Neuronal stem cell (in vitro differentiated cells): ENCODE data around the gene CDH26.

ENCODE experiments used
- DNase-seq: peaks from one replicate; pipeline ENCODE4 v3.0.0-alpha.2; 2013; ENCODE audit warnings: low spot score
- H2AFZ ChIP-seq: one replicate; pipeline ENCODE4 v1.6.1; 2013; ENCODE audit warnings: mild to moderate bottlenecking, low read length, inconsistent platforms
- H2AK5ac ChIP-seq: 2 replicates; pipeline ENCODE4 v1.6.1; 2013; ENCODE audit warnings: low read depth, mild to moderate bottlenecking, inconsistent platforms, low read length, moderate library complexity, mixed read lengths
- H2BK120ac ChIP-seq: 2 replicates; pipeline ENCODE4 v1.6.1; 2013; ENCODE audit warnings: low read depth, mild to moderate bottlenecking, inconsistent platforms, low read length, moderate library complexity, mixed read lengths
- H2BK12ac ChIP-seq: one replicate; pipeline ENCODE4 v1.6.1; 2013; ENCODE audit warnings: low read length, inconsistent platforms
- H2BK15ac ChIP-seq: 2 replicates; pipeline ENCODE4 v1.6.1; 2013; ENCODE audit warnings: mild to moderate bottlenecking, low read length, inconsistent platforms, mixed read lengths
- H2BK5ac ChIP-seq: one replicate; pipeline ENCODE4 v1.6.1; 2013; ENCODE audit warnings: inconsistent platforms, mild to moderate bottlenecking, low read length, moderate library complexity
- H3K14ac ChIP-seq: one replicate; pipeline ENCODE4 v1.6.1; 2013; ENCODE audit warnings: low read length, inconsistent platforms
- H3K18ac ChIP-seq: 2 replicates; pipeline ENCODE4 v1.6.1; 2013; ENCODE audit warnings: low read length, inconsistent platforms
- H3K23ac ChIP-seq: 2 replicates; pipeline ENCODE4 v1.6.1; 2013; ENCODE audit warnings: low read depth, mild to moderate bottlenecking, mixed read lengths, low read length, inconsistent platforms; ENCODE audit not compliant: poor library complexity
- H3K27ac ChIP-seq: replicated peaks from 3 replicates; pipeline ENCODE4 v1.5.1; 2013; ENCODE audit warnings: low read length, inconsistent platforms
- H3K27me3 ChIP-seq, 3 experiments: 2 replicates each; pipeline ENCODE4 v1.6.1; 2013; ENCODE audit warnings: low read length in 3 of 3, mild to moderate bottlenecking in 2 of 3, inconsistent platforms in 1 of 3, low read depth in 1 of 3, mixed read lengths in 1 of 3, moderate library complexity in 1 of 3; ENCODE audit not compliant: control insufficient read depth in 3 of 3, insufficient read depth in 3 of 3
- H3K36me3 ChIP-seq, 2 donors: replicated peaks in 1 of 2; 2 replicates each; pipeline ENCODE4 v1.6.1; 2013; ENCODE audit warnings: low read length in 2 of 2; ENCODE audit not compliant: control insufficient read depth in 2 of 2, insufficient read depth in 2 of 2
- H3K4ac ChIP-seq: 2 replicates; pipeline ENCODE4 v1.6.1; 2013; ENCODE audit warnings: inconsistent platforms, mild to moderate bottlenecking, low read length, moderate library complexity
- H3K4me1 ChIP-seq, 2 donors: 1 replicate in 1 of 2; 2 replicates in 1 of 2; pipeline ENCODE4 v1.6.1; 2013; ENCODE audit warnings: low read length in 2 of 2, low read depth in 1 of 2; ENCODE audit not compliant: control insufficient read depth in 2 of 2, insufficient read depth in 1 of 2
- H3K4me2 ChIP-seq: one replicate; pipeline ENCODE4 v1.6.1; 2013; ENCODE audit warnings: mild to moderate bottlenecking, low read length, inconsistent platforms; ENCODE audit not compliant: insufficient read depth, poor library complexity, severe bottlenecking
- H3K4me3 ChIP-seq, 2 donors: 2 replicates each; pipeline ENCODE4 v1.5.1; 2013; ENCODE audit warnings: low read length in 2 of 2, mild to moderate bottlenecking in 2 of 2, inconsistent platforms in 1 of 2, moderate library complexity in 1 of 2
- H3K79me1 ChIP-seq: one replicate; pipeline ENCODE4 v1.6.1; 2013; ENCODE audit warnings: low read depth, mild to moderate bottlenecking, inconsistent platforms, low read length, moderate library complexity
- H3K9ac ChIP-seq: one replicate; pipeline ENCODE4 v1.6.1; 2013; ENCODE audit warnings: mild to moderate bottlenecking, low read depth, low read length, inconsistent platforms; ENCODE audit not compliant: poor library complexity
- H3K9me3 ChIP-seq, 2 donors: replicated peaks in 1 of 2; 2 replicates each; pipeline versions ENCODE3 to v1.6.1; 2013; ENCODE audit warnings: low read length in 2 of 2, mild to moderate bottlenecking in 2 of 2, inconsistent platforms in 1 of 2, low read depth in 1 of 2, mixed read lengths in 1 of 2, moderate library complexity in 1 of 2; ENCODE audit not compliant: control insufficient read depth in 2 of 2, insufficient read depth in 1 of 2
- H4K8ac ChIP-seq: one replicate; pipeline ENCODE4 v1.6.1; 2013; ENCODE audit warnings: low read depth, mild to moderate bottlenecking, inconsistent platforms, low read length, moderate library complexity
- H4K91ac ChIP-seq: one replicate; pipeline ENCODE4 v1.6.1; 2013; ENCODE audit warnings: low read length, low read depth, mild to moderate bottlenecking, inconsistent platforms; ENCODE audit not compliant: poor library complexity
- WGBS, 2 donors: extraction: QIAGEN DNeasy Blood & Tissue Kit; methylation state at CpG; one replicate each; pipeline ENCODE4 v1.1.7; 2013; ENCODE audit warnings: missing lambda C conversion rate in 2 of 2, mixed read lengths in 1 of 2; ENCODE audit not compliant: insufficient read length in 2 of 2, insufficient replicate concordance in 1 of 2; ENCODE audit errors: extremely low coverage in 2 of 2; 5-methylcytosine and 5-hydroxymethylcytosine counted together

The CDH26 gene

DNA sequence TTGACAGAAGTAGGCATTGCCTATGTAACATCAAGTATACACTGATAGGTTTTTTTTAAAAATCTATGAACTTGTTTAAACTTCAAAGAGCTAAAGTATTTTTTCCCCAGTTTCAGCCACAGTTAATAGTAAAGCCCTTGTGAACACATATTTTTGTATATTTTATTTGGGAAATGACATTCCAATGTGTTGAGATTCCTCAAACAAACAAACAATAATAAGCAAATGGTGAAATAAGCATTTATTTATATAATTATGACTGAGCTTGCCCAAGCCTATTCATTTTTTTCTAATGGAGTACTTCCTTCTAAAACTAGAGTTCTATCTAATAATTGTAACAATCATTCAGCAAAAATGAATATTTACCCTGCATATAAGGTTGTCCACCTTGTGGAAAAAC is 37.3 kb upstream of the CDH26 start:
- no peak overlapping the region for H3K4ac ChIP-seq
- H2BK15ac ChIP-seq: no peak overlapping the region
- H3K4me1 ChIP-seq: no peaks in the 10 kb centered on the region
- H3K9ac ChIP-seq: no peak overlapping the region
- H3K27me3 ChIP-seq: no peaks in the 10 kb centered on the region
- no peak overlapping the region for H3K4me2 ChIP-seq
- no peak overlapping the region for H2AFZ ChIP-seq
- H3K4me3 ChIP-seq: no peak overlapping the region
- H3K79me1 ChIP-seq: no peaks in the 10 kb centered on the region
- H2AK5ac ChIP-seq: no peak overlapping the region
- H2BK12ac ChIP-seq: no peak overlapping the region
- no peak overlapping the region for H3K27ac ChIP-seq
- H2BK5ac ChIP-seq: no peak overlapping the region
- H3K18ac ChIP-seq: no peak overlapping the region
- no peak overlapping the region for H3K14ac ChIP-seq
- DNase-seq: no peak
- H3K36me3 ChIP-seq: no peaks in the 10 kb centered on the region
- H4K91ac ChIP-seq: no peak overlapping the region
- H3K9me3 ChIP-seq: no peaks in the 10 kb centered on the region
- no peak overlapping the region for H4K8ac ChIP-seq
- H3K23ac ChIP-seq: no peak overlapping the region
- no peak overlapping the region for H2BK120ac ChIP-seq

DNA sequence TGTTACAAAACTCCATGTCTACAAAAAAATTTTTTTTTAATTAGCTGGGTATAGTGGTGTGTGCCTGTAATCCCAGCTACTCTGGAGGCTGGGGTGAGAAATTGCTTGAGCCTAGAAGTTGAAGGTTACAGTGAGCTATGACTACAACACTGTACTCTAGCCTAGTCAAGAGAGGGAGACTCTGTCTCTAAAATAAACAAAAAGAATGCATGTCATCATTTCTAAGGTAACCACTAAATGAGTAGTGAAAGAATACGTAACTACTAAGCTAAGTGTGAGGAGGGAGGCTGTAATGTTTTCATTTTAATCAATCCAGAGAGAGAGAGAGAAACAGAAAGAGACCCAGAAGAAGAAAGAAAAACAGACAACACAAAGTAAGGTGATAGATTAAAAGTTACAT is 34.7 kb upstream of the CDH26 start:
- no peak overlapping the region for H2BK12ac ChIP-seq
- H3K4me2 ChIP-seq: no peak overlapping the region
- peaks cover 0 to 2% (median 0%) of the 10 kb centered on the region in 3 experiments for H3K27me3 ChIP-seq
- no CpG with 5 or more reads among the region's 1 CpG for WGBS, 2 donors
- H4K8ac ChIP-seq: no peak overlapping the region
- no peaks in the 10 kb centered on the region for H3K79me1 ChIP-seq
- H4K91ac ChIP-seq: no peak overlapping the region
- no peak overlapping the region for H2BK5ac ChIP-seq
- no peak overlapping the region for H3K14ac ChIP-seq
- no peak overlapping the region for H2BK15ac ChIP-seq
- H2AFZ ChIP-seq: no peak overlapping the region
- H3K27ac ChIP-seq: no peak overlapping the region
- no peak overlapping the region for H2AK5ac ChIP-seq
- H3K18ac ChIP-seq: no peak overlapping the region
- H3K9ac ChIP-seq: no peak overlapping the region
- no peaks in the 10 kb centered on the region for H3K9me3 ChIP-seq
- no peaks in the 10 kb centered on the region for H3K36me3 ChIP-seq
- no peak overlapping the region for H3K4me3 ChIP-seq
- H3K23ac ChIP-seq: no peak overlapping the region
- no peak for DNase-seq
- no peak overlapping the region for H3K4ac ChIP-seq
- no peak overlapping the region for H2BK120ac ChIP-seq
- no peaks in the 10 kb centered on the region for H3K4me1 ChIP-seq

DNA sequence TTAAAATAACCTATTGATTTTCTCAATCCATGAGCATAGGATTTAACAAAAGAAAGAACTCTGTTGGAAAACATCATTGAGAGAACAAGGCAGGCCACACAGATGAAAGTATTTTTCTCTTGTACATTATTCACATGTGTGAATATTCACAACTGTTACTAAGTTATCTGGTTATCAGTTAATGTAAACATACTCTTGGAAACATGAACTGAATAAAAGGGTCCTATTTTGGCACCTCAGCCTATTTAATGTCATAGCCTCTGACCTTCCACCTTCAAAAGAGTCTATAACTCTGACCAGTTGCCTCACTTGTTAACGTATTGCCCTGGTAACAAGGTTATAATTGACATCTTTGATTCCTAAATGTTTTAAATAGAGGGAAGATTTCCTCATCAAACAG is 32.9 kb upstream of the CDH26 start:
- Histone ChIP-seq H3K4ac (no peak overlapping the region), H2BK120ac (no peak overlapping the region), H2BK15ac (no peak overlapping the region), H3K18ac (no peak overlapping the region), H3K9ac (no peak overlapping the region), H2BK5ac (no peak overlapping the region), H3K4me3 (no peak overlapping the region), H3K4me2 (no peak overlapping the region), H3K4me1 (no peaks in the 10 kb centered on the region), H3K9me3 (no peaks in the 10 kb centered on the region), H4K8ac (no peak overlapping the region), H3K27ac (no peak overlapping the region), H2AFZ (no peak overlapping the region), H2AK5ac (no peak overlapping the region), H3K36me3 (no peaks in the 10 kb centered on the region), H4K91ac (no peak overlapping the region), H3K79me1 (no peaks in the 10 kb centered on the region), H3K27me3 (peaks cover 0 to 2% (median 0%) of the 10 kb centered on the region in 3 experiments), H3K14ac (no peak overlapping the region), H3K23ac (no peak overlapping the region), H2BK12ac (no peak overlapping the region)
- whole genome bisulfite sequencing, 2 donors: no CpG with 5 or more reads among the region's 1 CpG
- no peak for DNase-seq

DNA sequence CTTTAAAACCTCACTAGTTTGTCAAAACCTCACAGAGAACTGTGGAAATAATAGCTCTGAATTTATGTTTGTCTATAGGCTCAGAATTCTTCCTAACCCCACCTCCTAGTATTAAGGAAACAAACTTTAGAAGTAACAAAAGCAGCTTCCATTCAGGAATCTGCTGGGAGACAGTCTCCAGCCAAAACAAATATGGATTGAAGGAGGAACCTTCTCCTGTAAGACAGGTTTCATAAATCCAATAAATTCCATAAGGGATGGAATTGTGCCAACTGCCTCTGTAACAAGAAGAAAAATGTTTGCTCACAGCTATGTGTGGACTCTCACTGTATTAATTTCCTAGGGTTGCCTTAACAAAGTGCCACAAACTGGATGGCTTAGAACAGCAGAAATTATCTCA is 32.3 kb upstream of the CDH26 start:
- Histone ChIP-seq H3K4me2 (no peak overlapping the region), H2AFZ (no peak overlapping the region), H3K9me3 (no peaks in the 10 kb centered on the region), H2BK12ac (no peak overlapping the region), H2BK5ac (no peak overlapping the region), H3K27me3 (peaks cover 0 to 2% (median 0%) of the 10 kb centered on the region in 3 experiments), H2BK15ac (no peak overlapping the region), H4K8ac (no peak overlapping the region), H3K27ac (no peak overlapping the region), H3K4me1 (no peaks in the 10 kb centered on the region), H3K36me3 (no peaks in the 10 kb centered on the region), H3K79me1 (no peaks in the 10 kb centered on the region), H3K4ac (no peak overlapping the region), H2AK5ac (no peak overlapping the region), H2BK120ac (no peak overlapping the region), H3K23ac (no peak overlapping the region), H3K18ac (no peak overlapping the region), H4K91ac (no peak overlapping the region), H3K9ac (no peak overlapping the region), H3K4me3 (no peak overlapping the region), H3K14ac (no peak overlapping the region)
- DNase-seq: no peak
